GM18868 (cell line): ENCODE measurements around the gene RSBN1.
A peak's percentile ranks its signal among the peaks of the same experiment; 100 is the strongest.

ENCODE experiments used
- ATAC-seq: cut with Tn5 transposase; IDR thresholded peaks from one replicate; pipeline ENCODE4 v1.9.1; 2021; ENCODE audit warnings: mild to moderate bottlenecking, moderate library complexity; ENCODE audit not compliant: unreplicated experiment

The RSBN1 gene

GRCh38 chr1:113783254-113784103, 28.8 kb downstream of the RSBN1 start:
- peak; percentile 65 for ATAC-seq

GRCh38 chr1:113782406-113782805, 29.9 kb downstream of the RSBN1 start:
- ATAC-seq = no peak

- ATAC-seq = peak; percentile 46
These were observed 31.7 kb downstream of the RSBN1 start for GRCh38 chr1:113780374-113781146.

- ATAC-seq = no peak
These were observed 32.7 kb downstream of the RSBN1 start for GRCh38 chr1:113779542-113779941.

- ATAC-seq = no peak
These were observed 34.7 kb downstream of the RSBN1 start for GRCh38 chr1:113777561-113777960.

- no peak for ATAC-seq
These were observed 42.2 kb downstream of the RSBN1 start for GRCh38 chr1:113770031-113770430.

GRCh38 chr1:113769601-113769970, 42.7 kb downstream of the RSBN1 start:
- no peak for ATAC-seq

GRCh38 chr1:113768916-113769600, 43.2 kb downstream of the RSBN1 start:
- no peak for ATAC-seq

- no peak for ATAC-seq
These were observed 46.7 kb downstream of the RSBN1 start for GRCh38 chr1:113765306-113766230.

GRCh38 chr1:113763661-113764060, 48.6 kb downstream of the RSBN1 start:
- no peak for ATAC-seq

GRCh38 chr1:113761937-113762336, 50.3 kb downstream of the RSBN1 start:
- no peak for ATAC-seq

- ATAC-seq = no peak
These were observed 51.9 kb downstream of the RSBN1 start for GRCh38 chr1:113760102-113761080.

GRCh38 chr1:113759333-113760101, 52.8 kb downstream of the RSBN1 start, which contains the start of gene PHTF1:
Gene PHTF1, minus strand, starts transcription at chr1:113759486. Its CDS starts 783 bp downstream, at chr1:113758703.
- peak; percentile 86 for ATAC-seq

- ATAC-seq = peak; percentile 53
These were observed 53.5 kb downstream of the RSBN1 start for GRCh38 chr1:113758631-113759332.

GRCh38 chr1:113756461-113756860, 55.8 kb downstream of the RSBN1 start:
- ATAC-seq = no peak

GRCh38 chr1:113753333-113753732, 58.9 kb downstream of the RSBN1 start:
- peak; percentile 67 for ATAC-seq

GRCh38 chr1:113751516-113751915, 60.8 kb downstream of the RSBN1 start:
- ATAC-seq = no peak

GRCh38 chr1:113751114-113751513, 61.2 kb downstream of the RSBN1 start:
- no peak for ATAC-seq
